Activated CD8-positive, alpha-beta T cell treated with anti-CD3 and anti-CD28 coated beads for 36 hours (primary cell): ENCODE results near the gene TMEM201. TPM values are rescaled to one million over a fixed set of nuclear protein-coding genes. Genes with fewer than 3 reads are reported as not detected.

ENCODE experiments used
- ATAC-seq: fragments of 200-7000 bp; cut with Tn5 transposase; one replicate; pipeline ENCODE4 v1.10.0; 2021; ENCODE audit warnings: mild to moderate bottlenecking, moderate library complexity
- CTCF ChIA-PET: fragments of 350-600 bp; sonication (Branson Sonifier 250); formaldehyde crosslinking; loops from one replicate; lab custom pipeline; 2021; ENCODE audit warnings: antibody characterized with exemption; lab: Charles Lee
- POLR2A ChIA-PET: fragments of 350-600 bp; sonication (Branson Sonifier 250); formaldehyde crosslinking; loops from one replicate; lab custom pipeline; 2021; ENCODE audit warnings: antibody characterized with exemption; lab: Charles Lee
- DNase-seq: peaks from one replicate; pipeline ENCODE4 v3.0.0-alpha.2; 2020
- H3K27ac Mint-ChIP-seq: one replicate; pipeline ENCODE4 v1.8.0; 2021; ENCODE audit warnings: mild to moderate bottlenecking, mixed read lengths
- H3K27me3 Mint-ChIP-seq: one replicate; pipeline ENCODE4 v1.8.0; 2021; ENCODE audit warnings: mixed read lengths
- H3K36me3 Mint-ChIP-seq: one replicate; pipeline ENCODE4 v1.8.0; 2021; ENCODE audit warnings: low read depth, mixed read lengths
- H3K4me1 Mint-ChIP-seq: one replicate; pipeline ENCODE4 v1.8.0; 2021; ENCODE audit warnings: low read depth, mixed read lengths
- H3K4me3 Mint-ChIP-seq: one replicate; pipeline ENCODE4 v1.8.0; 2021; ENCODE audit warnings: mild to moderate bottlenecking, moderate library complexity, mixed read lengths
- H3K9me3 Mint-ChIP-seq: one replicate; pipeline ENCODE4 v1.8.0; 2021; ENCODE audit warnings: mixed read lengths
- CTCF ChIP-seq: fragments of 200-600 bp; IDR thresholded peaks from one replicate; pipeline ENCODE4 v1.8.0; 2022; ENCODE audit warnings: antibody characterized with exemption, mild to moderate bottlenecking
- intact Hi-C: fragments of 100-400 bp; cut with micrococcal nuclease; formaldehyde crosslinking; loops from one replicate; pipeline ENCODE4 v1.10.0; 2022
- total RNA-seq, 2 experiments: library from RNA; stranded (reverse); gene quantifications; one replicate each; pipeline ENCODE4 v1.2.3, GENCODE V29; 2021

TMEM201 gene
- total RNA-seq, 2 experiments from 2014 or later: 16.2 to 18.1 TPM

GRCh38 chr1:9659328-9659727 lies 70.6 kb downstream of the TMEM201 start:
- Mint-ChIP-seq H3K4me1 (peaks cover 72% of the 10 kb centered on the region), H3K4me3 (peak overlapping the region; percentile 25), H3K27ac (peak overlapping the region; percentile 80), H3K36me3 (peaks cover 50% of the 10 kb centered on the region), H3K27me3 (no peaks in the 10 kb centered on the region), H3K9me3 (no peaks in the 10 kb centered on the region)
- DNase-seq: peak; percentile 28
- CTCF ChIA-PET: interaction anchor here (0.9 to 10.1 kb wide), 4 partner anchors 7 to 48 kb away, joined by 3 to 160 read pairs (median 3); no protein-coding TSS in a partner anchor
- ATAC-seq: no peak
- intact Hi-C loops: loop anchor here (5.0 kb wide), 1 partner anchor 58 kb away; no protein-coding TSS in a partner anchor
- no peak for TF ChIP-seq CTCF
- POLR2A ChIA-PET: interaction anchor here (1.0 to 11.7 kb wide), 6 partner anchors 12 to 58 kb away, joined by 3 to 335 read pairs (median 4); no protein-coding TSS in a partner anchor

GRCh38 chr1:9663257-9663656 lies 74.5 kb downstream of the TMEM201 start:
- no peak overlapping the region for H3K4me3 Mint-ChIP-seq
- no peak for TF ChIP-seq CTCF
- H3K27ac Mint-ChIP-seq: peak overlapping the region; percentile 74
- POLR2A ChIA-PET: interaction anchor here (0.7 kb wide), 1 partner anchor 44 kb away, joined by 3 read pairs; no protein-coding TSS in a partner anchor
- CTCF ChIA-PET: interaction anchor here (1.5 kb wide), 1 partner anchor 18 kb away, joined by 4 read pairs; no protein-coding TSS in a partner anchor
- ATAC-seq: no peak
- no peaks in the 10 kb centered on the region for H3K27me3 Mint-ChIP-seq
- peaks cover 63% of the 10 kb centered on the region for H3K36me3 Mint-ChIP-seq
- intact Hi-C loops: no loop called here
- no peaks in the 10 kb centered on the region for H3K9me3 Mint-ChIP-seq
- peaks cover 66% of the 10 kb centered on the region for H3K4me1 Mint-ChIP-seq
- no peak for DNase-seq

Other genes starting within 250 kb of the TMEM201 start
- gene SLC25A33, start 49.4 kb upstream of the TMEM201 start, total RNA-seq: 1 to 10 TPM; 5.7 to 5.9 TPM
- gene PIK3CD, start 62.8 kb downstream of the TMEM201 start, total RNA-seq: 100 to 1,000 TPM; 152 to 158 TPM
- 10 to 100 TPM; 29.3 to 29.9 TPM for gene CLSTN1, start 235.1 kb downstream of the TMEM201 start, total RNA-seq